ENCODE results near the gene MS4A15. TPM values are rescaled to one million over a fixed set of nuclear protein-coding genes. Genes with fewer than 3 reads are reported as not detected.
A peak's percentile ranks its signal among the peaks of the same experiment; 100 is the strongest.
"Not testable (repeated sequence)": the region's sequence is repeated elsewhere in the genome, so short reads cannot be mapped to it uniquely, and the experiment has no call there.

Gene MS4A15
- total RNA-seq, 1 donor from 2014 or later = 147 TPM

DNA sequence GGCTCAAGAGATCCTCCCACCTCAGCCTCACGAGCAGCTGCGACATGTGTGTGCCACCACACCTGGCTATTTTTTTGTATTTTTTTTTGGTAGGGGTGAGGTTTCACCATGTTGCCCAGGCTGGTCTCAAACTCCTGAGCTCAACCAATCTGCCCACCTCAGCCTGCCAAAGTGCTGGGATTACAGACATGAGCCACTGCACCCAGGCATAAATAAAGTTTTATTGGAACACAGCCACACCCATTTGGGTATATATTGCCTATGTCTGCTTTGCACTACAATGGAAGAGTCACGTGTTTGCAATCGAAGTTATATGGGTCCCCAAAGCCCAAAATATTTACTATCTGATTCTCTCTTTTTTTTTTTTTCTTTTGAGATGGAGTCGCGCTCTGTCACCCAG, 1.8 kb upstream of the MS4A15 start:
- Histone ChIP-seq H3K4me1 (no peaks in the 10 kb centered on the region), H3K4me3 (no peak overlapping the region), H3K27ac (no peak overlapping the region), H3K9me3 (no peaks in the 10 kb centered on the region), H3K36me3 (no peaks in the 10 kb centered on the region), H3K27me3 (no peaks in the 10 kb centered on the region)
- ATAC-seq (no peak), DNase-seq (no peak)
- TF ChIP-seq, protein P1, sequence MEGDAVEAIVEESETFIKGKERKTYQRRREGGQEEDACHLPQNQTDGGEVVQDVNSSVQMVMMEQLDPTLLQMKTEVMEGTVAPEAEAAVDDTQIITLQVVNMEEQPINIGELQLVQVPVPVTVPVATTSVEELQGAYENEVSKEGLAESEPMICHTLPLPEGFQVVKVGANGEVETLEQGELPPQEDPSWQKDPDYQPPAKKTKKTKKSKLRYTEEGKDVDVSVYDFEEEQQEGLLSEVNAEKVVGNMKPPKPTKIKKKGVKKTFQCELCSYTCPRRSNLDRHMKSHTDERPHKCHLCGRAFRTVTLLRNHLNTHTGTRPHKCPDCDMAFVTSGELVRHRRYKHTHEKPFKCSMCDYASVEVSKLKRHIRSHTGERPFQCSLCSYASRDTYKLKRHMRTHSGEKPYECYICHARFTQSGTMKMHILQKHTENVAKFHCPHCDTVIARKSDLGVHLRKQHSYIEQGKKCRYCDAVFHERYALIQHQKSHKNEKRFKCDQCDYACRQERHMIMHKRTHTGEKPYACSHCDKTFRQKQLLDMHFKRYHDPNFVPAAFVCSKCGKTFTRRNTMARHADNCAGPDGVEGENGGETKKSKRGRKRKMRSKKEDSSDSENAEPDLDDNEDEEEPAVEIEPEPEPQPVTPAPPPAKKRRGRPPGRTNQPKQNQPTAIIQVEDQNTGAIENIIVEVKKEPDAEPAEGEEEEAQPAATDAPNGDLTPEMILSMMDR (IDR thresholded peaks at IDR 0.05) = no peak
- intact Hi-C loops (cut with DNase I) = no loop called here

DNA sequence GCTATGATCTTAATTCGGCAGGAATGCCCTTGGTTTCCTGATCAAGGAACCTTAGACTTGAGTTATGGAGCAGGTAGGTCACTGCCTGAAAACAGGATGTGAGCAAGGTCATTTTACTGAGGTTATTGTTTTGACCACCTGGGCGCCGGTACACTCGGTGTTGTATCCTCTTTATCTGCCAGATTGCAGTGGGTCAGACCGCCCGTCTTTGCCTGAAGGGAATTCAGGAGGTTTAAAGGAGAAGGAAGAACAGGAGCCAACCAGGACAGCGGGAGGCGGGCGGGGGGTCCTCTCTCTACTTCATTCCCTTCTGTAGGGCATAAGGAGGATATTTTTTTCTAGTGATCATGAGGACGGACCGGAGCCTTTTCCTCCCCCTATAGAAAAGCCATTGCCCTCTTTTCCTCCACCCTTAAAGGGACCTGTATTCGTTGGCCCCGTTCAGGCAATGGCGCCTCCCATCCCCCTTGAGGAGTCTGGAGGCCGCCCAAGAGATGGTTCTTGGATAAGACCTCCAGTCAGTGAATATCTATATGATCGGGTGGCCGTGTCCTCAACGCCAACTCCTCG, 649 bp downstream of the MS4A15 start:
- TF ChIP-seq, protein P1 (IDR thresholded peaks at IDR 0.05) = no peak
- intact Hi-C loops (cut with DNase I) = no loop called here
- no peaks in the 10 kb centered on the region for H3K36me3 ChIP-seq
- H3K9me3 ChIP-seq = no peaks in the 10 kb centered on the region
- DNase-seq = no peak
- no peak for ATAC-seq
- H3K4me1 ChIP-seq = no peaks in the 10 kb centered on the region
- H3K27ac ChIP-seq = no peak overlapping the region
- H3K27me3 ChIP-seq = no peaks in the 10 kb centered on the region
- peak overlapping the region; percentile 32 for H3K4me3 ChIP-seq

DNA sequence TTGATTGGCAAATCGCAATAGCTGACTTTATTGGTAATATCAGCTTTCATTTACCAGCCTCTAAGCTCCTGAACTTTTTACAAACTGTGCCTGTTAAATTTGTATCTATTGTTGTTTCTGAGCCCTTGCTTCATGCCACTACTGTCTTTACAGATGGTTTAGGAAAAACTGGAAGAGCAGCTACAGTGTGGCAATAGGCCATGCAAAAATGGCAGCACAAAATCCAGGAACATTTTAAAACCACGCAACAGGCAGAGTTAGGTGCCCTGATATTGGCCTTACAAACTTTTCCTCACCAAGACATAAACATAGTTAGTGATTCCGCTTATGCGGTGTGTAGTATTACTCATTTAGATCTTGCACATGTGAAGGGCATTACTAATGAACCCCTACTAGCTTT, 2.0 kb downstream of the MS4A15 start:
- H3K9me3 ChIP-seq; H3K4me1 ChIP-seq; H3K36me3 ChIP-seq; DNase-seq; ATAC-seq; H3K27ac ChIP-seq; intact Hi-C loops (cut with DNase I): not testable (repeated sequence)
- Histone ChIP-seq H3K4me3 (peak overlapping the region; percentile 32), H3K27me3 (peaks cover 11% of the 10 kb centered on the region)

DNA sequence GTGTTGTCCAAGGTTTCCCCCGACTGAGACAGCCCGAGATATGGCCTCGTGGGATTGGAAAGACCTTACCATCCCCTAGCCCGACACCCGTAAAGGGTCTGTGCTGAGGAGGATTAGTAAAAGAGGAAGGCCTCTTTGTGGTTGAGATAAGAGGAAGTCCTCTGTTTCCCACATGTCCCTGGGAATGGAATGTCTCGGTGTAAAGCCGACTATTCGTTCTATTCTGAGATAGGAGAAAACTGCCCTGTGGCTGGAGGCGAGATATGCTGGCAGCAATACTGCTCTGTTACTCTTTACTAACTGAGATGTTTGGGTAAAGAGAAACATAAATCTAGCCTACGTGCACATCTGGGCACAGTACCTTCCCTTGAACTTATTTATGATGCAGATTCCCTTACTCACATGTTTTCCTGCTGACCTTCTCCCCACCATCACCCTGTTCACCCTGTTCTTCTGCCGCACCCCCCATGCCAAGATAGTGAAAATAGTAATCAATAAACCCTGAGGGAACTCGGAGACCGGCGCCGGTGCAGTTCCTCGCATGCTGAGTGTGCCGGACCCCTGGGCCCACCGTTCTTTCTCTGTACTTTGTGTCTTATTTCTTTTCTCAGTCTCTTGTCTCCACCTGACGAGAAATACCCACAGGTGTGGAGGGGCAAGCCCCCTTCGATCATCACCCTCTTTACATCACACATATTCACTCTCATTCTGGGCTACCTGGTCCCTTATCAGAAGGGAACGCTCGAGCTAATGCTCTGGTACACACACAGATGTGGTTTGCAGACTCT, 3.0 kb downstream of the MS4A15 start:
- intact Hi-C loops (cut with DNase I); H3K27ac ChIP-seq: not testable (repeated sequence)

DNA sequence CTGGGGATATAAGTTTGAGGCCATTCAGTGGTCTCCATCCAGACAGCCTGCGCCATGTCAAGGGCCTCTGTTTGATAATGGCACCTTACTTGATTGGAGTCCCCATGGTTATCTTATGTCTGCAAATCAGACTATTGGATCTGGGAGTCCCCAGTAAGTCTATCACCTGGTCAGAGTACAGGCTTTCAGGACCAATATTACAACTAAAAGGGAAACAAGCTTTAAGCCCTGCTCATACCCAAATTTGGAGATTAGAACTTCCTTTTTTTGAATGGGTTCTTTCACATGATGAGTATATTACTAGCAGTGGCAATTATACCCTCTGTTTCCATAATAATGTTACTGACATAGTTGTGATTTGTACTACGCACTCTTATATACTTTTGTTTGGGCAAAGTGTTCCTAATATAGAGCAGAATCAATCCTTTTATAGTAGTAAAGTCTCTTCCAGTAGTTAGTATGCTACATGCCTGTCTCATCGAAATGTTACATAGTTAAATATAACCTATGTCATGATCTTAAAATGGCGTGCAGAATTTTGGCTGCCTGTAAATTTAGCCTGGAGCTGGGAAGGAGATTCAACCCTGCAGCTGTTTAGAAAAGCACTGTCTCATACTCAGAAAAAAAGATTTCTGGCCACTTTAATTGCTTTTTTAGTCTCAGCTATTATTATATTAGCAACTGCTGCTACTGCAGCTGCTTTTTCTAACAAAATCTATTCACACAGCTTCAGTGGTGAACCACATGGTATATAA, 4.9 kb downstream of the MS4A15 start:
- ATAC-seq = no peak
- Histone ChIP-seq H3K27ac (no peak overlapping the region), H3K36me3 (no peaks in the 10 kb centered on the region), H3K9me3 (no peaks in the 10 kb centered on the region), H3K27me3 (peaks cover 16% of the 10 kb centered on the region), H3K4me1 (no peaks in the 10 kb centered on the region), H3K4me3 (no peak overlapping the region)
- intact Hi-C loops (cut with DNase I) = no loop called here
- DNase-seq = no peak
- TF ChIP-seq, protein P1 (IDR thresholded peaks at IDR 0.05) = no peak

More for the DNA sequence above, 3.0 kb downstream of the MS4A15 start:
- DNase-seq, H3K4me1 ChIP-seq, ATAC-seq, H3K9me3 ChIP-seq, H3K36me3 ChIP-seq: not testable (repeated sequence)
- Histone ChIP-seq H3K4me3 (peak overlapping the region; percentile 25), H3K27me3 (peaks cover 12% of the 10 kb centered on the region)

DNA sequence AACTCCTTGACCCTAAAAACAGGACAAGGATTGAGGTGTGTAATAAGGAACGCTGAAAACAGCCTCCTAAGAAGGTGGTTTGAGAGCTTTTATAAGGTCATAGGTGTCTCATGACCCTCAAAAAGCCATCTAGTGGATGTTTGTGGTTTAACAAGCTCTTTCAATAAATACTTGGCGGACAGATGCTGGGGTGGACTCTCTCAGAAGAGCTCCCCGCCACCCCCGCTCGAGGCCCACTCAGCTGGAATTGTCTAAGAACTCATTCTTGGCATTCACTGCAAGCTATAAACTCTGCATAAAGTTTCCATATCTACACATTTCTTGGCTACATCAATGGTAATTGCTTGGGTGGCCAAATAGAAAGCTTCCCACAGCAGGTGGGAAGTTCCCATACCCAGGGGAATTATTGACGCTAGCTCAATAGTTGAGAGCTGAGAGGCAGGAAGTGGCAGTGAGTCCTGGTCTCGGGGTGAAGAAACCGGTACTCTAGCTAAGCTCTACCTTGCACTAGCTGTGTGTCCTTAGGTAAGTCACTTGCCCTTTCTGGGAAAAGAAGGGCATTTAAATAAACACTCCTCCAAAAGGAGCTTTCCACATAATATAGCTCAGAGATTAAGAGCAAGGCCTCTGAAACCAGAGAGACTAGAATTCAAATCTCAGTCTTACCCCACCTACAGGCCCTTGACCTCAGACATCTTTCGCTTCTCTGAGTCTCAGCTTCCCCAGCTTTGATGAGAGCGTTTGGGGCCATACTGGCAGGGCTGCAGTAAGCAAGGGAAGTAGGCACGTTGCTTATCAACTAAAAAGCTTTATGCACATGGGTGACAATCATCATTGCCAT, 6.4 kb downstream of the MS4A15 start:
- peak; percentile 73 for ATAC-seq
- peak; percentile 59 for DNase-seq
- Histone ChIP-seq H3K4me1 (no peaks in the 10 kb centered on the region), H3K36me3 (no peaks in the 10 kb centered on the region), H3K4me3 (no peak overlapping the region), H3K27ac (no peak overlapping the region), H3K27me3 (peaks cover 29% of the 10 kb centered on the region), H3K9me3 (no peaks in the 10 kb centered on the region)
- TF ChIP-seq, protein P1 (IDR thresholded peaks at IDR 0.05) = peak; percentile 38
- intact Hi-C loops (cut with DNase I) = no loop called here
